GM18873 (cell line): ENCODE data around the gene GPX1.

ENCODE experiments used
- ATAC-seq: cut with Tn5 transposase; IDR thresholded peaks from one replicate; pipeline ENCODE4 v1.9.1; 2021; ENCODE audit warnings: mild to moderate bottlenecking, moderate library complexity, moderate number of reproducible peaks; ENCODE audit not compliant: unreplicated experiment, low FRiP score

GPX1 gene

DNA sequence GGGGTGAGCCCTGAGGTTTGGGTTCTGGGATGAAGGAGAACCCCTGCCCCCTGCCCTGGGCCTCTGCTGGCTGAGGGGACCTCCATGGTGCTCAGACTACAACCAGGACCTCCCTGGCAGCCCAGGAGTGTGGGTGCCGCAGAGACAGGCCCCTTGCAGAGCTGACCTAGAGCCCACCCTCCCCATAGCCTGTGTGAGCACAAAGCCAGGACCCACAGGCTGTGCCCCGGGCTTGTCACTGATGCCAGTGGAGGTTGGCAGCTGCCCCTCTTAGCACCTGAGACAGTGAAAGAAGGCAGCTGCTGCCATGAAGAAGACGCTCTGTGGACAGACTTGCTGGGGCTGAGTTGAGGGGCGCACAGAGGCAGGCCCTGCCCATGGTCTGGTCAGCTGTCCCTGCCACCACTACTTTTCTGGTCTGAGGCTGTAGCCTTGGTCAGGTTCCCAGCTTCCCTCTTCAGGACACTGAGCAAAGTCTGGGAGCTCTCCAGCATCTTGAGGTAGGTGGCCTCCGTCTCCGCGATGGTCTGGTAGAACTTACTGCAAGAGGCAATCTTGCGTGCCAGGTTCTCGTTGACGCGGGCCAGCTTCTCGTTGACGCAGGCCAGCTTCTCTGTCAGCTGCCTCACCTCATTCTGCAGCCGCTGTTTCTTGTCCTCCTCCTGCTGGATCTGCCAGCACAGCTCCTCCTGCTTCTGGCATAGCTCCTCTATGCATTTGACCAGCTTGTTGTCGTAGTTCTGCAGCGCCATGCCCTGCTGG lies 41.3 kb downstream of the GPX1 start:
- no peak for ATAC-seq

DNA sequence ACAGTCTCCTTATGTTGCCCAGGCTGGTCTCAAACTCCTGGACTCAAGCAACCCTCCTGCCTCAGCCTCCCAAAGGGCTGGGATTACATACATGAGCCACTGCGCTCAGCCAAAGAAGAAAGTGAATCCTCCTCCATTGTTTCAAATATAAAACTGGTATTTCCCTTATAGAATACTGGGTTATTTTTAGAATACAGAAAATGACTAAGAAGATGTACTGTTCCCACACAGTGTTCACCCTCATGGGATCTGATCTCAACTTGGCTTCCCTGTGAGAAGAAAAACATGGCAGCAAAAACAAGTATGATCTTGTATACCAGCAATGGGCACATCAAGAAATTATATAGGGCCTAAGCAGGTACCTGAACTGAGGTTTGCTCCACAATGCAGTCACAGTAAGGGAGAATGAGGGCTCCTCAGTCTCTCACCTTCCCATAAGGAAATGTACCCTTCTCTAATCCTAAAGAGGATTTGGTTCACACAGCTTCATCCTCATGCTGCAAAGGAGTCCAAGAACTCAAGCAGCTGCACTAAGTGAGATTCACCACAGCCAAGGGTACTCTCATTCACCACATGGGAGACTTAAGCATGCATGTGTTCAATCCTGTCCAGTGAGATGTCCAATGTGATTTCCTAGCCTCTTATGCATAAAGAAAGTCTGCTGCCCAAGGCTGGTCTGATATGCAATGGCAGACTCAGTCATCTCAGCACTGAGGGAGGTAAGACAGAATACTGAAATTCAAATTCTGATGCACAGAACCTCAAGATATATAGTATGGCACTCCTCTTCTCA lies 44.1 kb downstream of the GPX1 start:
- ATAC-seq = no peak

DNA sequence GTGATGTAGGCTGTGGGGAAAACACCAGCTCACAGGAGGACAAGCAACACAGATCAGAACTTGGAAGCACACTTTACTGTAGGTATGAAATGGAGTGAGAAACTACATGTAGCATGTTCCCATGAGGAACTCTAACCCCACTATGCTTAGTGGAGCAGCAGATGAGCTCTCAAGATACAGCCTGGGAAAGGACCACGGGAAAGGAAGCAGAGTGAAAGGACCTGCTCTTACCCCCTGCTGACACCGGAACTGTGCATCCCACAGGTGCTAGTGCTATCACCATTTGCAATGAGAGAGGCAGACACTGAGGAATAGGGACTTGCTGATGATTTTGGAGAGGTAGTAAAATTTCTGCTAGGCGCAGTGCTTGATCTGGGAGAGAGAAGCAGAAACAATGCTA lies 46.9 kb downstream of the GPX1 start:
- ATAC-seq = no peak

DNA sequence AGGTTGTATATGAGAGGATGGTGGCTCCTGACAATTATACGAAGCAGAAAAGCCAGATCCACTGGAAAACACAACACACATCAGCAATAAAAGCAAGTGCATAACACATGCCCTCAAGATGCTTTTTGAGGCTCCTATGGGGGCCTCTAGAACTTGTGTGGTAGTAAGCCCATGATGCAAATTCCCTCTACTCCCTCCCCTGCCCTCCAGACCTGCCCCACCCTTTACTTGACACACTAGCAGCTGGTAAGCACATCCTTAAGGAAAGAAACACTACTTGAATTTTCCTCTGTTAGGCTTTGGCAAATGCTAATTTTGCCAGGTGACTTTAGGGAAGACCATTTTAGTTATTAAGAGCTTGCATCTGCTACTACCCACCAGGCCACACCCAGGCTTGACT lies 47.5 kb downstream of the GPX1 start:
- ATAC-seq = no peak
